Cortex of kidney (tissue), 1 donor: ENCODE measurements around the gene GATC.

Experiments
- DNase-seq: peaks from one replicate; lab custom pipeline; 2025; lab: John Stamatoyannopoulos, UW

The GATC gene

GRCh38 chr12:120497524-120498150 lies 51.4 kb downstream of the GATC start:
- no peak for DNase-seq

GRCh38 chr12:120498870-120499515 lies 52.7 kb downstream of the GATC start:
- DNase-seq: no peak

GRCh38 chr12:120500581-120500980 lies 54.3 kb downstream of the GATC start:
- DNase-seq: no peak

- DNase-seq: no peak
Measured at GRCh38 chr12:120504587-120504986, 58.3 kb downstream of the GATC start.

- no peak for DNase-seq
Measured at GRCh38 chr12:120508537-120508936, 62.3 kb downstream of the GATC start.
